Ectodermal cell (in vitro differentiated cells): ENCODE results near the gene KLHL41. TPM values are rescaled to one million over a fixed set of nuclear protein-coding genes. Genes with fewer than 3 reads are reported as not detected.

Experiments
- H3K27ac ChIP-seq: 2 replicates; pipeline ENCODE4 v1.7.0; 2013; ENCODE audit warnings: mild to moderate bottlenecking, low read depth, low read length; ENCODE audit not compliant: insufficient read depth, poor library complexity, severe bottlenecking
- H3K27me3 ChIP-seq: 2 replicates; pipeline ENCODE4 v1.7.0; 2013; ENCODE audit warnings: mild to moderate bottlenecking, low read length; ENCODE audit not compliant: insufficient read depth, control insufficient read depth, poor library complexity, severe bottlenecking
- H3K36me3 ChIP-seq: one replicate; pipeline ENCODE4 v1.7.0; 2013; ENCODE audit warnings: low read length; ENCODE audit not compliant: control insufficient read depth, insufficient read depth
- H3K4me1 ChIP-seq: one replicate; pipeline ENCODE4 v1.7.0; 2013; ENCODE audit warnings: low read length; ENCODE audit not compliant: control insufficient read depth, insufficient read depth
- H3K4me3 ChIP-seq: 2 replicates; pipeline ENCODE4 v1.7.0; 2013; ENCODE audit warnings: low read depth, low read length, control low read depth; ENCODE audit not compliant: insufficient read depth
- H3K9me3 ChIP-seq: 2 replicates; pipeline ENCODE4 v1.7.0; 2013; ENCODE audit warnings: mild to moderate bottlenecking, low read length, moderate library complexity; ENCODE audit not compliant: control insufficient read depth
- WGBS, 2 experiments: methylation state at CpG; one replicate each; pipeline ENCODE4 v1.1.7; 2013; ENCODE audit warnings: missing lambda C conversion rate in 2 of 2; 5-methylcytosine and 5-hydroxymethylcytosine counted together
- polyA plus RNA-seq, 4 experiments: library from polyadenylated mRNA; stranded (reverse); fragments of 50-300 nt; gene quantifications; one replicate each; pipeline ENCODE4 v1.2.3, GENCODE V29; 2013

KLHL41 gene
- polyA plus RNA-seq (2013, experiment 1 of 4) = 1.6 TPM
- 1.1 TPM for polyA plus RNA-seq (2013, experiment 2 of 4)
- 1.4 TPM for polyA plus RNA-seq (2013, experiment 3 of 4)
- polyA plus RNA-seq (2013, experiment 4 of 4) = 1.5 TPM

DNA sequence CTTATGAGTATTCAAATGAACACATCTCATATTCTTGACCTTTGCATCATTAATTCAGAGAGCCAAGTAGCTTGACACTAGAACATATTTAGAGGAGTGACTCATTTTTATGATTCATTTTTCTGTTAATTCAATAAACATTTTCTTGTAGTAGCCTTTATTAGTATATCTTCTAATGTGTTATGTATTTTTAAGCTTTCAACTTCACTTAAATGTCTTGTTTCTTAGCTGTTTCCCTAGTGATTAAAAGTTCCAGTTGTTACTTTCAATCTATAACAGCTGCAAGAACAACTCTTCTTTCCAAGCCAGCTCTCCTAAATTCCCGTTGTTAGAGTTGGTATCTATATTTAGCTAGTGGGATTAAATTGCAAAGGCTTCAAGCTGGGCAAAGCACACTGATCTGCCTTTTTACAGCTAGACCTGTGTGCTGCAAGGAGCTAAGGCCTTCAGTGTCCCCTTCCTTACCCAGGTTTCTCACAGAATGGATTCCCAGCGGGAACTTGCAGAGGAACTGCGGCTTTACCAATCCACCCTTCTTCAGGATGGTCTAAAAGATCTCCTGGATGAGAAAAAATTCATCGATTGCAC, at the start of gene KLHL41:
Gene KLHL41 (plus strand): TSS at position 405 of the 588 bp plus-strand sequence. CDS start 77 bp downstream, at position 482.
- peak within 1 kb of the TSS; percentile 20 for H3K27ac ChIP-seq
- H3K27me3 ChIP-seq = no peaks in the 10 kb centered on the region
- H3K9me3 ChIP-seq = no peaks in the 10 kb centered on the region
- no peaks in the 10 kb centered on the region for H3K36me3 ChIP-seq
- peaks cover 6% of the 10 kb centered on the region for H3K4me1 ChIP-seq
- H3K4me3 ChIP-seq = no peak within 1 kb of the TSS
- 56 to 58% methylated on average over 4 of the region's 4 CpGs for WGBS, 2 experiments

GRCh38 chr2:169461143-169461542, 48.4 kb upstream of the KLHL41 start:
- WGBS, 2 experiments = 93 to 100% methylated on average over 1 of the region's 1 CpG
- Histone ChIP-seq H3K4me3 (no peak overlapping the region), H3K9me3 (no peaks in the 10 kb centered on the region), H3K4me1 (no peaks in the 10 kb centered on the region), H3K27me3 (no peaks in the 10 kb centered on the region), H3K36me3 (no peaks in the 10 kb centered on the region), H3K27ac (no peak overlapping the region)

- Histone ChIP-seq H3K27me3 (no peaks in the 10 kb centered on the region), H3K36me3 (no peaks in the 10 kb centered on the region), H3K9me3 (no peaks in the 10 kb centered on the region), H3K4me1 (no peaks in the 10 kb centered on the region), H3K27ac (no peak overlapping the region), H3K4me3 (no peak overlapping the region)
- WGBS, 2 experiments = 80 to 92% methylated on average over 2 to 4 of the region's 4 CpGs
Observed at GRCh38 chr2:169462896-169463695, 46.4 kb upstream of the KLHL41 start.

DNA sequence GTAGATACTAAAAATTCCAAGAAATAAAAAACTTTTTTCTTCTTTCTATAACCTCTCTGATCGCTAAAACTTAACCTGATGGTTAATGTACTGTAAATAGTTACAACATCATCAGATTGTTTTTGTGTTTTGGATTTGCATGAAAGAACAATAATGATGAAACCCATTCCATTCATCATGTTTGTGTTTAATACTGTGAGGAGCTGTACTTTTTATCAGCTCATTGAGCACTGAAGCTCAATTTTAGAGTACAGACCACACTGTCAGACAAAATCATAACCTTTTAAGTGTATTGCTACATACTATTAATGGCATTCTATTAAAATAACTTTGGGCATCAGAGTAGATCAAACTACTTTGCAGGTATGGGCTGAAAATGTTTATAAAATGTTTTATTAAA, 45.0 kb upstream of the KLHL41 start:
- no CpG with 5 or more reads among the region's 1 CpG for WGBS, 2 experiments
- Histone ChIP-seq H3K27me3 (no peaks in the 10 kb centered on the region), H3K27ac (no peak overlapping the region), H3K36me3 (no peaks in the 10 kb centered on the region), H3K4me1 (no peaks in the 10 kb centered on the region), H3K9me3 (no peaks in the 10 kb centered on the region), H3K4me3 (no peak overlapping the region)

- Histone ChIP-seq H3K27me3 (no peaks in the 10 kb centered on the region), H3K9me3 (no peaks in the 10 kb centered on the region), H3K4me1 (no peaks in the 10 kb centered on the region), H3K36me3 (no peaks in the 10 kb centered on the region), H3K4me3 (no peak overlapping the region), H3K27ac (no peak overlapping the region)
- WGBS, 2 experiments = 91 to 96% methylated on average over 2 of the region's 2 CpGs
Observed at GRCh38 chr2:169464882-169465281, 44.6 kb upstream of the KLHL41 start.

DNA sequence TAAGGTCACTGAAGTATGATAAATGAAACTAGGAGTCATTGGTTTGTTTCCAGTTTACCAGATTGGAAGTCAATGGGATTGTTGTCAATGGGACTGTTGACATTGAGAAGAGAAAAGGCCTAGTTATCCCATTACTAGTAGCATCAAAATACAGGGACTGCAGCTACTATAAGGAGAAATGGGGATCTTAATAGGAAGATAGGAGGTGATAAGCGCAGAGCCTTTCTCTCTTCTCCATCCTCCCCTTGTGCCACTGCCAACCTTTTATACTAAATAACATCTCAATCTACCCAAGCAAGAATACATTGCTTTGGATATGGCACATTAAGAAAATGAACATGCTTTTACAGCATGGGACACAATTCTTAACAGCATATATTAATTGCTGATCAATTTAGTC, 40.7 kb upstream of the KLHL41 start:
- H3K9me3 ChIP-seq = no peaks in the 10 kb centered on the region
- no peaks in the 10 kb centered on the region for H3K36me3 ChIP-seq
- no peaks in the 10 kb centered on the region for H3K27me3 ChIP-seq
- H3K27ac ChIP-seq = no peak overlapping the region
- no peaks in the 10 kb centered on the region for H3K4me1 ChIP-seq
- H3K4me3 ChIP-seq = no peak overlapping the region
- WGBS, 2 experiments = 100% methylated on average over 1 of the region's 1 CpG

GRCh38 chr2:169469952-169470572, 39.4 kb upstream of the KLHL41 start:
- H3K27me3 ChIP-seq = no peaks in the 10 kb centered on the region
- H3K4me3 ChIP-seq = no peak overlapping the region
- H3K27ac ChIP-seq = no peak overlapping the region
- WGBS, 2 experiments = 100% methylated on average over 1 to 3 of the region's 3 CpGs
- no peaks in the 10 kb centered on the region for H3K36me3 ChIP-seq
- no peaks in the 10 kb centered on the region for H3K4me1 ChIP-seq
- H3K9me3 ChIP-seq = no peaks in the 10 kb centered on the region

GRCh38 chr2:169472249-169472648, 37.3 kb upstream of the KLHL41 start:
- 100% methylated on average over 1 of the region's 1 CpG for whole genome bisulfite sequencing, 2 experiments
- no peak overlapping the region for H3K27ac ChIP-seq
- no peaks in the 10 kb centered on the region for H3K36me3 ChIP-seq
- H3K9me3 ChIP-seq = no peaks in the 10 kb centered on the region
- H3K27me3 ChIP-seq = no peaks in the 10 kb centered on the region
- no peak overlapping the region for H3K4me3 ChIP-seq
- no peaks in the 10 kb centered on the region for H3K4me1 ChIP-seq

DNA sequence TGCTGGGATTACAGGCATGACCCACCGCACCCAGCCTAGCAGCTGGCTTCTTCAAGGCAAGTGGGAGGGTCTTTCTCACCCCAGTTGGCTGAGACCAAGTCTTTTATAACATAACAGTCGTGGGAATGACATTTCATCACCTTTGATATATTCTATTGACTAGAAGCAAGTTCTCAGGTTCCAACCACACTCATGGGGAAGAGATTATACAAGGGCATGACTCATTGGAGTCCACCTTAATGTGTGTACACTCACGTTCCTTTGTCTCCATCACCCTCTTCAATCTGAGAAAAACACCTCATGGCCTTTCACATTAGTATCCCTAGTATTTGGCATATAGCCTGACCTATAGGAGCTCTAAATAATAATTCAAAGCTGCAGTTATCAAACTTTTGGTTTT, 33.0 kb upstream of the KLHL41 start:
- H3K36me3 ChIP-seq = no peaks in the 10 kb centered on the region
- H3K27me3 ChIP-seq = peaks cover 28% of the 10 kb centered on the region
- WGBS, 2 experiments = 88 to 90% methylated on average over 3 of the region's 3 CpGs
- H3K9me3 ChIP-seq = no peaks in the 10 kb centered on the region
- H3K27ac ChIP-seq = no peak overlapping the region
- H3K4me3 ChIP-seq = no peak overlapping the region
- no peaks in the 10 kb centered on the region for H3K4me1 ChIP-seq

- Histone ChIP-seq H3K4me3 (no peak overlapping the region), H3K27me3 (peaks cover 28% of the 10 kb centered on the region), H3K4me1 (no peaks in the 10 kb centered on the region), H3K36me3 (peaks cover 2% of the 10 kb centered on the region), H3K9me3 (no peaks in the 10 kb centered on the region), H3K27ac (no peak overlapping the region)
- WGBS, 2 experiments = 92% methylated on average over 3 of the region's 3 CpGs
Observed at GRCh38 chr2:169478339-169478738, 31.2 kb upstream of the KLHL41 start.
